Lower lobe of right lung (tissue), 2 donors: ENCODE data around the gene PPFIA1. TPM values are rescaled to one million over a fixed set of nuclear protein-coding genes. Genes with fewer than 3 reads are reported as not detected.

ENCODE experiments used
- ATAC-seq, 2 donors: fragments of 200-7000 bp; cut with Tn5 transposase; one replicate each; pipeline ENCODE4 v1.9.1; 2020 to 2022; ENCODE audit warnings: mild to moderate bottlenecking in 2 of 2, moderate library complexity in 2 of 2
- DNase-seq: peaks from one replicate; pipeline ENCODE4 v3.0.0-alpha.2; 2020
- H3K27ac ChIP-seq: fragments of 200-600 bp; one replicate; pipeline ENCODE4 v1.8.0; 2022
- H3K27me3 ChIP-seq: fragments of 200-600 bp; one replicate; pipeline ENCODE4 v1.8.0; 2022; ENCODE audit warnings: low read depth
- H3K36me3 ChIP-seq: fragments of 200-600 bp; one replicate; pipeline ENCODE4 v1.8.0; 2022; ENCODE audit warnings: mild to moderate bottlenecking
- H3K4me1 ChIP-seq: fragments of 200-600 bp; one replicate; pipeline ENCODE4 v1.8.0; 2022
- H3K4me3 ChIP-seq: fragments of 200-600 bp; one replicate; pipeline ENCODE4 v1.8.0; 2022; ENCODE audit warnings: mild to moderate bottlenecking
- H3K9me3 ChIP-seq: fragments of 200-600 bp; one replicate; pipeline ENCODE4 v1.8.0; 2022
- intact Hi-C: fragments of 100-400 bp; cut with DNase I; formaldehyde crosslinking; loops from one replicate; pipeline ENCODE4 v1.11.0; 2022
- total RNA-seq: library from RNA; stranded (reverse); fragmentation: NEBNext Ultra II Directional; extraction: Animal tissue kit (Norgen Biotek cat#: 25700); gene quantifications from one replicate; pipeline ENCODE4 v1.2.1, GENCODE V29; 2021
- TF ChIP-seq, protein P1 (sequence below): fragments of 200-600 bp; IDR thresholded peaks from one replicate; pipeline ENCODE4 v1.8.0; 2022; ENCODE audit warnings: antibody characterized with exemption, mild to moderate bottlenecking
- donor health status: DM: no; HTN: yes; CAD: no; lungs with severe emphysema.

PPFIA1 gene
- total RNA-seq, 1 donor from 2014 or later: 81.0 TPM

GRCh38 chr11:70229737-70230136 lies 40.8 kb upstream of the PPFIA1 start:
- Histone ChIP-seq H3K4me1 (no peaks in the 10 kb centered on the region), H3K9me3 (no peaks in the 10 kb centered on the region), H3K36me3 (no peaks in the 10 kb centered on the region), H3K27me3 (no peaks in the 10 kb centered on the region), H3K4me3 (no peak overlapping the region), H3K27ac (no peak overlapping the region)
- DNase-seq (no peak), ATAC-seq (no peak)
- intact Hi-C loops: no loop called here
- TF ChIP-seq, protein P1, sequence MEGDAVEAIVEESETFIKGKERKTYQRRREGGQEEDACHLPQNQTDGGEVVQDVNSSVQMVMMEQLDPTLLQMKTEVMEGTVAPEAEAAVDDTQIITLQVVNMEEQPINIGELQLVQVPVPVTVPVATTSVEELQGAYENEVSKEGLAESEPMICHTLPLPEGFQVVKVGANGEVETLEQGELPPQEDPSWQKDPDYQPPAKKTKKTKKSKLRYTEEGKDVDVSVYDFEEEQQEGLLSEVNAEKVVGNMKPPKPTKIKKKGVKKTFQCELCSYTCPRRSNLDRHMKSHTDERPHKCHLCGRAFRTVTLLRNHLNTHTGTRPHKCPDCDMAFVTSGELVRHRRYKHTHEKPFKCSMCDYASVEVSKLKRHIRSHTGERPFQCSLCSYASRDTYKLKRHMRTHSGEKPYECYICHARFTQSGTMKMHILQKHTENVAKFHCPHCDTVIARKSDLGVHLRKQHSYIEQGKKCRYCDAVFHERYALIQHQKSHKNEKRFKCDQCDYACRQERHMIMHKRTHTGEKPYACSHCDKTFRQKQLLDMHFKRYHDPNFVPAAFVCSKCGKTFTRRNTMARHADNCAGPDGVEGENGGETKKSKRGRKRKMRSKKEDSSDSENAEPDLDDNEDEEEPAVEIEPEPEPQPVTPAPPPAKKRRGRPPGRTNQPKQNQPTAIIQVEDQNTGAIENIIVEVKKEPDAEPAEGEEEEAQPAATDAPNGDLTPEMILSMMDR: no peak

DNA sequence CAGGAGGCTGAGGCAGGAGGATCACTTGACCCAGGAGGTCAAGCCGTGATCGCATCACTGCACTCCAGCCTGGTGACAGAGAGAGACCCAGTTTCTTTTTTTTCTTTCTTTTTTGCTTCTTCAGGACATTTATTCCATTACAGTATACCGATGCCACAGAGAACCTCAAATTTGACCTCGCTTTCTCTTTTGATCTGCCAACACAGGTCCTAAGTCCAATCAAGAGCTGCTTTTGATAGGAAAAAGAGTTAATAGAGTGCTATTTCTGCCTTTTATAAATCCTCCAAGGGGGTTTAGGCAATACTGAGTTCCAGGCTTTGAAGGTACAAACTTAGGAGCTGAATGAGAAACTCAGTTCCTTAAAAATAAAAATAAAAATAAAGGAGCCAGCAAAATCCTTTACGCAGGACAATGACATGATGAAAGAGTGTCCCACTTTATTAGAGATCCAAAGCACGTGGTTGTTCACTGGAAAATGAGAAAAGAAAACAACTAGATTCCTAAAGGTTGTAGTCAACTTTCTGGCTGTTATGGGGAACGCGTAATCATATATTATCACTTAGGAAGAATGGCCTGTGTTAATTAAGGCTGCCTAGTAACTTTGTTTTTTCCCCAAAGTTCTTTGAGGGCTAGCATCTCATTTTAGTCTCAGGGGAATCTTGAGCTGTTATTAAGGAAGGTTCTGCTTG lies 40.2 kb upstream of the PPFIA1 start:
- ATAC-seq (no peak), DNase-seq (no peak)
- Histone ChIP-seq H3K27me3 (no peaks in the 10 kb centered on the region), H3K9me3 (no peaks in the 10 kb centered on the region), H3K4me1 (no peaks in the 10 kb centered on the region), H3K4me3 (no peak overlapping the region), H3K36me3 (no peaks in the 10 kb centered on the region), H3K27ac (no peak overlapping the region)
- TF ChIP-seq, protein P1: no peak
- intact Hi-C loops: no loop called here

DNA sequence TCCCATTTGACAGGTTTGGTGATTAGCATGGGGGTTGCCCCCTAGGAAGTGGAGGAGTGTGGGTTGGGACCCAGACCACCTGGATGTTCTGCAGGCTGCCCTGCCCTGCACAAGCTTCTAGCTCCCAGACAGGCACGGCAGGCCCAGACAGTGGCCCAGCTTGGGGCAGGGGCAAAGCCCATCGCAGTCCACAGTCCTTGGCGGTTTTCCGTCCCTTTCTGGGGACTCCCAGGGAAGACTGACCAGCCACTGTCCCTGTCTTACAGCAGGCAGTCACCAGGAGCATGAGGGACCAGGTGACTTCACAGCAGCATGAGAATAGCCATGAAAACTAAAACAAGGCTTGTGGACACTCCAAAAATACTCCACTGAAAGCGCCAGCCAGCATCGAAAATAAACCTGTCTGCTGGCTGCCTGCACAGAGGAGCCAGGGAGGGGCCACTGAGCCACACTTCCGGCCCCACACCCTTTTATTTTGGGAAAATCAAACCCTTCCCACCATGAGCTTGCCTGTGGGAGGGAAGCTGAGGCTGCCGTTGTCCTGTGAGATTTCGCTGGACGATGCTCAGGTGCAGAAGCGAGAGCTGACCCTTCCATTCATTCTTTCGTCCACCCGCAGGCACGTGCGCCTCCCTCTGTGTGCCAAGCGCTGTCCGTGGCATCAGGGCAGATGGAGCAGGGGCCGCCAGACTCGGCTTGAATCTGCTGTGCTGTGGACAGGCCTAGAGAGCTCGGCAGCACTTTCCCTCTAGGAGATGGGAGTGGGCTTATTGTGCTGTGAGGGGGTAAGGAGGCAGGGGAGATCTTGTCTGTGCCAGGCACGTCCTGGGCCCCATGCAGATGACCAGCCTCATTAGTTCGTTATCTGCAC lies 39.4 kb upstream of the PPFIA1 start:
- DNase-seq: no peak

GRCh38 chr11:70233034-70233433 lies 37.5 kb upstream of the PPFIA1 start:
- TF ChIP-seq, protein P1: no peak
- Histone ChIP-seq H3K27ac (no peak overlapping the region), H3K9me3 (no peaks in the 10 kb centered on the region), H3K36me3 (no peaks in the 10 kb centered on the region), H3K4me1 (no peaks in the 10 kb centered on the region), H3K4me3 (no peak overlapping the region), H3K27me3 (no peaks in the 10 kb centered on the region)
- ATAC-seq (no peak), DNase-seq (no peak)
- intact Hi-C loops: no loop called here

More for the DNA sequence above, 39.4 kb upstream of the PPFIA1 start:
- H3K27ac ChIP-seq: no peak overlapping the region
- TF ChIP-seq, protein P1: no peak
- no peak overlapping the region for H3K4me3 ChIP-seq
- intact Hi-C loops: no loop called here
- no peaks in the 10 kb centered on the region for H3K36me3 ChIP-seq
- H3K27me3 ChIP-seq: no peaks in the 10 kb centered on the region
- no peaks in the 10 kb centered on the region for H3K9me3 ChIP-seq
- ATAC-seq: peak in 1 of 2 donors; percentile 15
- H3K4me1 ChIP-seq: no peaks in the 10 kb centered on the region

DNA sequence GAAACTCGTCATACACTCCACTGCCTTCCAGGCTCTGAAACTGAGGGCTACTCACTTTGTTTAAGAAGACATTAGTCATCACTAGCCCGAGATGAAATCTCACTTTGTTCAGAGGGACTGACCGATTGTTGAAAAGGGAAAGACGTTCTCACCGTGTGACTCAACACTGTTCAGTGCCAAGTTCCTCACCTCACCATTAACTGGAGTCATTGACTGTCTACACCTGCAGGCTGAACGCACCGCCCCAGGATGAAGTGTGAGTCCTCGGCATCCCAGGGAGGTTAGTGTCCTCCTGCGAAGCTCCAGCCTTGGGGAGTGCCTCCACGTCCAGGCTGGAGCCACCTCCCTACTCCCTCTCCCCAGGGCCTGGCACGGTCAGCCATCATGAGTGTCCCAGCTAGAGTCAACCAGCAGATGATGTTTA lies 37.0 kb upstream of the PPFIA1 start:
- no peak for DNase-seq
- ATAC-seq: peak in 1 of 2 donors; percentile 61
- no peaks in the 10 kb centered on the region for H3K27me3 ChIP-seq
- H3K36me3 ChIP-seq: no peaks in the 10 kb centered on the region
- no peaks in the 10 kb centered on the region for H3K9me3 ChIP-seq
- TF ChIP-seq, protein P1: no peak
- H3K4me1 ChIP-seq: no peaks in the 10 kb centered on the region
- H3K27ac ChIP-seq: no peak overlapping the region
- intact Hi-C loops: no loop called here
- no peak overlapping the region for H3K4me3 ChIP-seq
